ENCODE measurements around the gene POLR1E. TPM values are rescaled to one million over a fixed set of nuclear protein-coding genes. Genes with fewer than 3 reads are reported as not detected.

The POLR1E gene
- total and polyA plus RNA-seq, 2 donors (not counting 3 experiments of a cell fraction or from before 2014, with no cell fraction given) = 9.0 to 21.2 TPM

DNA sequence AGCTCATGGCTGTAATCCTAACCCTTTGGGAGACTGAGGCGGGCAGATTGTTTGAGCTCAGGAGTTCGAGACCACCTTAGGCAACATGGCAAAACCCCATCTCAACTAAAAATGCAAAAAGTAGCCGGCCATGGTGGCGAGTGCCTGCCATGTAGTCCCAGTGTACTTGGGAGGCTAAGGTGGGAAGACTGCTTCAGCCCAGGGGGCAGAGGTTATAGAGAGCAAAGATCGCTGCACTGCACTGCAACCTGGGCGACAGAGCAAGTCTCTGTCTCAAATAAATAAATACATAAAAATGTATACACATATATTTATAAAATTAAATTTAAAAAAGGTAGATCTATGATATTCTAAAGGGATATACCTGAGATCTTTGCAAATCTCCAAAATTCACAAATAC lies 39.9 kb upstream of the POLR1E start:
- H3K27ac ChIP-seq (ENCODE audit: insufficient read depth, low read depth, low read length) = no peak overlapping the region
- no peak overlapping the region for H3K9ac ChIP-seq (replicated peaks; ENCODE audit: extremely low read depth, insufficient read depth, low read length)
- no peaks in the 10 kb centered on the region for H3K27me3 ChIP-seq (ENCODE audit: control insufficient read depth in 2 of 2, insufficient read depth in 2 of 2, low read length in 2 of 2)
- peaks cover 4% of the 10 kb centered on the region for H4K20me1 ChIP-seq (replicated peaks; ENCODE audit: control insufficient read depth, extremely low read depth, insufficient read depth, low read length)
- FAIRE-seq (no peak), DNase-seq (ENCODE audit: low read depth, low spot score) (no peak)
- H3K36me3 ChIP-seq (ENCODE audit: control insufficient read depth in 2 of 2, extremely low read depth in 1 of 2, insufficient read depth in 2 of 2, low read length in 2 of 2) = peaks cover 3 to 16% of the 10 kb centered on the region in 2 experiments
- intact Hi-C loops (cut with micrococcal nuclease) (no loop called here), dilution Hi-C loops (cut with MboI; ENCODE audit: extremely low pct_ligation_motif_present, low sequenced_read_pairs) (no loop called here)
- POLR2A ChIA-PET = no interaction called here
- H3K9me3 ChIP-seq (replicated peaks; ENCODE audit: control insufficient read depth, insufficient read depth, low read length) = no peaks in the 10 kb centered on the region
- no TSS peak for BruUV-seq (replicated peaks)
- H3K79me2 ChIP-seq (ENCODE audit: control insufficient read depth, insufficient read depth, low read length) = peaks cover 28% of the 10 kb centered on the region
- CTCF ChIA-PET = no interaction called here
- H3K4me1 ChIP-seq (ENCODE audit: control insufficient read depth, extremely low read depth, insufficient read depth, low read length) = no peaks in the 10 kb centered on the region
- TF ChIP-seq GATA2 (IDR thresholded peaks at IDR 0.05; ENCODE audit: insufficient read depth, insufficient read length, low read depth, low read length) (no peak), FOS (IDR thresholded peaks at IDR 0.05; ENCODE audit: borderline replicate concordance, insufficient read depth, low read length) (no peak), JUN (IDR thresholded peaks at IDR 0.05; ENCODE audit: borderline replicate concordance, insufficient read depth, insufficient read length, low read depth) (no peak), POLR2A (IDR thresholded peaks at IDR 0.05; ENCODE audit: low read depth, low read length) (no peak), POLR2AphosphoS5 (IDR thresholded peaks at IDR 0.05; ENCODE audit: insufficient read depth, low read depth, low read length) (no peak), EZH2 (IDR thresholded peaks at IDR 0.05; ENCODE audit: borderline replicate concordance, low read depth, low read length, severe bottlenecking) (no peak), MYC (IDR thresholded peaks at IDR 0.05; ENCODE audit: low read depth, low read length) (no peak)
- TF ChIP-seq, protein P1, sequence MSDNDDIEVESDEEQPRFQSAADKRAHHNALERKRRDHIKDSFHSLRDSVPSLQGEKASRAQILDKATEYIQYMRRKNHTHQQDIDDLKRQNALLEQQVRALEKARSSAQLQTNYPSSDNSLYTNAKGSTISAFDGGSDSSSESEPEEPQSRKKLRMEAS (IDR thresholded peaks at IDR 0.05; ENCODE audit: insufficient read depth, insufficient read length) = no peak
- TF ChIP-seq, protein P2, sequence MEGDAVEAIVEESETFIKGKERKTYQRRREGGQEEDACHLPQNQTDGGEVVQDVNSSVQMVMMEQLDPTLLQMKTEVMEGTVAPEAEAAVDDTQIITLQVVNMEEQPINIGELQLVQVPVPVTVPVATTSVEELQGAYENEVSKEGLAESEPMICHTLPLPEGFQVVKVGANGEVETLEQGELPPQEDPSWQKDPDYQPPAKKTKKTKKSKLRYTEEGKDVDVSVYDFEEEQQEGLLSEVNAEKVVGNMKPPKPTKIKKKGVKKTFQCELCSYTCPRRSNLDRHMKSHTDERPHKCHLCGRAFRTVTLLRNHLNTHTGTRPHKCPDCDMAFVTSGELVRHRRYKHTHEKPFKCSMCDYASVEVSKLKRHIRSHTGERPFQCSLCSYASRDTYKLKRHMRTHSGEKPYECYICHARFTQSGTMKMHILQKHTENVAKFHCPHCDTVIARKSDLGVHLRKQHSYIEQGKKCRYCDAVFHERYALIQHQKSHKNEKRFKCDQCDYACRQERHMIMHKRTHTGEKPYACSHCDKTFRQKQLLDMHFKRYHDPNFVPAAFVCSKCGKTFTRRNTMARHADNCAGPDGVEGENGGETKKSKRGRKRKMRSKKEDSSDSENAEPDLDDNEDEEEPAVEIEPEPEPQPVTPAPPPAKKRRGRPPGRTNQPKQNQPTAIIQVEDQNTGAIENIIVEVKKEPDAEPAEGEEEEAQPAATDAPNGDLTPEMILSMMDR (IDR thresholded peaks at IDR 0.05; ENCODE audit: extremely low read depth in 1 of 2, insufficient read depth in 1 of 2, low read depth in 1 of 2, low read length in 2 of 2) = no peak
- no peak overlapping the region for H2AFZ ChIP-seq (ENCODE audit: low read depth, low read length)
- H3K4me3 ChIP-seq (replicated peaks in 1 of 3; ENCODE audit: insufficient read depth in 1 of 3, low read depth in 1 of 3, low read length in 3 of 3) = no peak overlapping the region
- H3K9me1 ChIP-seq (replicated peaks; ENCODE audit: control insufficient read depth, extremely low read depth, insufficient read depth, low read length) = no peaks in the 10 kb centered on the region
- H3K4me2 ChIP-seq (ENCODE audit: insufficient read depth, low read length) = no peak overlapping the region
